SK-N-SH (cell line): ENCODE measurements around the gene ANAPC4. TPM values are rescaled to one million over a fixed set of nuclear protein-coding genes. Genes with fewer than 3 reads are reported as not detected.

Experiments used
- CTCF ChIA-PET: fragments of 300-600, 350-600 bp; formaldehyde crosslinking; extraction: SDS; loops from one replicate; lab custom pipeline; 2021; lab: Yijun Ruan, JAX
- POLR2A ChIA-PET: fragments of 350-600 bp; sonication (Branson Sonifier 250); formaldehyde crosslinking; extraction: SDS; loops from one replicate; lab custom pipeline; 2020; ENCODE audit warnings: antibody characterized with exemption, inconsistent platforms; lab: Yijun Ruan, JAX
- DNase-seq: peaks from one replicate; pipeline ENCODE4 v3.0.0; 2012
- H2AFZ ChIP-seq: fragments of 200-600 bp; sonication (generic); 2 replicates; pipeline ENCODE4 v1.8.1; 2016; ENCODE audit warnings: antibody characterized with exemption, mild to moderate bottlenecking, low read depth
- H3F3A ChIP-seq: fragments of 200-600 bp; sonication (generic); replicated peaks from 2 replicates; pipeline ENCODE3; 2016; ENCODE audit warnings: antibody characterized with exemption, mild to moderate bottlenecking; ENCODE audit not compliant: insufficient read depth
- H3K27ac ChIP-seq, 2 experiments: fragments of 200-500 bp in 1 of 2; fragments of 200-600 bp in 1 of 2; sonication (Bioruptor generic) in 1 of 2; sonication (generic), shearing (Covaris generic) in 1 of 2; 2 replicates each; pipeline versions ENCODE4 v1.5.1 to v1.6.1; 2014 to 2016; ENCODE audit warnings: low read depth in 2 of 2, inconsistent platforms in 1 of 2, low read length in 1 of 2, mild to moderate bottlenecking in 1 of 2, mixed read lengths in 1 of 2
- H3K27me3 ChIP-seq: fragments of 200-600 bp; sonication (generic), shearing (Covaris generic); 2 replicates; pipeline ENCODE4 v1.6.1; 2016; ENCODE audit warnings: mixed run types; ENCODE audit not compliant: insufficient read depth
- H3K36me3 ChIP-seq, 2 experiments: fragments of 200-500 bp in 1 of 2; fragments of 200-600 bp in 1 of 2; sonication (Bioruptor generic) in 1 of 2; sonication (generic) in 1 of 2; replicated peaks in 1 of 2; 2 replicates each; pipeline versions ENCODE3 to v1.5.1; 2014 to 2016; ENCODE audit warnings: low read length in 1 of 2, mild to moderate bottlenecking in 1 of 2; ENCODE audit not compliant: insufficient read depth in 2 of 2, control insufficient read depth in 1 of 2
- H3K4me1 ChIP-seq, 2 experiments: fragments of 200-500 bp in 1 of 2; fragments of 200-600 bp in 1 of 2; sonication (Bioruptor generic) in 1 of 2; sonication (generic), shearing (Covaris generic) in 1 of 2; 2 replicates each; pipeline versions ENCODE4 v1.5.1 to v1.6.1; 2014 to 2016; ENCODE audit warnings: low read depth in 1 of 2, low read length in 1 of 2, mixed run types in 1 of 2; ENCODE audit not compliant: insufficient read depth in 2 of 2, control insufficient read depth in 1 of 2
- H3K4me2 ChIP-seq: fragments of 200-600 bp; sonication (generic), shearing (Covaris generic); 2 replicates; pipeline ENCODE4 v1.6.1; 2017; ENCODE audit warnings: mixed run types
- H3K4me3 ChIP-seq, 2 experiments: fragments of 200-500 bp in 1 of 2; fragments of 200-600 bp in 1 of 2; sonication (Bioruptor generic) in 1 of 2; sonication (generic), shearing (Covaris generic) in 1 of 2; 2 replicates each; pipeline versions ENCODE4 v1.5.1 to v1.8.1; 2014 to 2016; ENCODE audit warnings: low read depth in 2 of 2, inconsistent platforms in 1 of 2, low read length in 1 of 2, mild to moderate bottlenecking in 1 of 2, mixed read lengths in 1 of 2, moderate library complexity in 1 of 2
- H3K79me2 ChIP-seq: fragments of 200-600 bp; sonication (generic); 2 replicates; pipeline ENCODE4 v1.8.1; 2017; ENCODE audit warnings: mild to moderate bottlenecking; ENCODE audit not compliant: insufficient read depth
- H3K9ac ChIP-seq: fragments of 200-600 bp; sonication (generic); 2 replicates; pipeline ENCODE4 v1.6.1; 2017; ENCODE audit warnings: mixed run types
- H3K9me2 ChIP-seq: fragments of 200-600 bp; sonication (generic); 2 replicates; pipeline ENCODE4 v1.6.1; 2017; ENCODE audit warnings: mixed run types
- H3K9me3 ChIP-seq: fragments of 200-600 bp; sonication (generic); 2 replicates; pipeline ENCODE4 v1.6.1; 2017; ENCODE audit warnings: mixed run types, mild to moderate bottlenecking, moderate library complexity
- H4K20me1 ChIP-seq: fragments of 200-600 bp; sonication (generic); 2 replicates; pipeline ENCODE4 v1.6.1; 2017; ENCODE audit warnings: mild to moderate bottlenecking, mixed run types; ENCODE audit not compliant: insufficient read depth
- CTCF ChIP-seq: fragments of 200-600 bp; sonication (generic); IDR thresholded peaks from 2 replicates; pipeline ENCODE4 v1.6.1; 2017; ENCODE audit warnings: antibody characterized with exemption, mild to moderate bottlenecking, moderate library complexity
- EP300 ChIP-seq, 2 experiments: IDR thresholded peaks; 2 replicates each; pipeline versions ENCODE4 v1.4.0 to v1.6.1; 2012; ENCODE audit warnings: borderline replicate concordance in 1 of 2, low read depth in 1 of 2, low read length in 1 of 2
- FOXM1 ChIP-seq: IDR thresholded peaks from 2 replicates; pipeline ENCODE4 v1.4.0; 2012; ENCODE audit warnings: low read depth, mild to moderate bottlenecking
- MEF2A ChIP-seq: IDR thresholded peaks from 2 replicates; pipeline ENCODE4 v1.4.0; 2012; ENCODE audit warnings: low read depth, borderline replicate concordance
- MXI1 ChIP-seq: IDR thresholded peaks from 2 replicates; pipeline ENCODE4 v1.6.1; 2012; ENCODE audit warnings: mild to moderate bottlenecking, low read depth, low read length, improper control_type of control experiment
- NRF1 ChIP-seq: IDR thresholded peaks from 2 replicates; pipeline ENCODE4 v1.6.1; 2012; ENCODE audit warnings: low read depth, mild to moderate bottlenecking, low read length
- RAD21 ChIP-seq: IDR thresholded peaks from 2 replicates; pipeline ENCODE4 v1.6.1; 2012; ENCODE audit warnings: mild to moderate bottlenecking, low read length
- REST ChIP-seq: IDR thresholded peaks from 2 replicates; pipeline ENCODE4 v1.6.1; 2012; ENCODE audit warnings: mild to moderate bottlenecking, low read depth, low read length, moderate library complexity
- RFX5 ChIP-seq: IDR thresholded peaks from 2 replicates; pipeline ENCODE4 v1.6.1; 2012; ENCODE audit warnings: mild to moderate bottlenecking, improper control_type of control experiment, low read length
- SMC3 ChIP-seq: IDR thresholded peaks from 2 replicates; pipeline ENCODE4 v1.6.1; 2012; ENCODE audit warnings: low read depth, low read length, improper control_type of control experiment
- TAF1 ChIP-seq: IDR thresholded peaks from 2 replicates; pipeline ENCODE4 v1.6.1; 2012; ENCODE audit warnings: low read depth, mild to moderate bottlenecking, low read length, moderate library complexity, borderline replicate concordance
- TCF12 ChIP-seq: IDR thresholded peaks from 2 replicates; pipeline ENCODE4 v1.4.0; 2012
- TEAD4 ChIP-seq: IDR thresholded peaks from 2 replicates; pipeline ENCODE4 v1.4.0; 2012; ENCODE audit warnings: mild to moderate bottlenecking, borderline replicate concordance; ENCODE audit not compliant: insufficient read depth
- USF2 ChIP-seq: fragments of 150-350 bp; IDR thresholded peaks from 2 replicates; pipeline ENCODE4 v1.6.1; 2017; ENCODE audit warnings: antibody characterized with exemption, low read length, low read depth, borderline replicate concordance
- YY1 ChIP-seq: IDR thresholded peaks from 2 replicates; pipeline ENCODE4 v1.4.0; 2012; ENCODE audit warnings: low read depth, mild to moderate bottlenecking
- WGBS: methylation state at CpG from one replicate; pipeline ENCODE4 v1.1.6; 2017; ENCODE audit warnings: low lambda C conversion rate; 5-methylcytosine and 5-hydroxymethylcytosine counted together
- polyA plus RNA-seq, 3 experiments: library from polyadenylated mRNA; depleted of rRNA; stranded (reverse); fragments of >200 nt; gene quantifications; 2 replicates each; pipeline ENCODE4 v1.2.3, GENCODE V29; 2012

ANAPC4 gene
- polyA plus RNA-seq, 1 of the 3 experiments (the other 2 are of a cell fraction) = 7.7 TPM

GRCh38 chr4:25433966-25434827 lies 57.1 kb downstream of the ANAPC4 start:
- POLR2A ChIA-PET = no interaction called here

More at GRCh38 chr4:25433966-25434827, 57.1 kb downstream of the ANAPC4 start:
- no peaks in the 10 kb centered on the region for H3K9me3 ChIP-seq
- DNase-seq = no peak
- no peaks in the 10 kb centered on the region for H3K4me1 ChIP-seq
- H3K36me3 ChIP-seq = no peaks in the 10 kb centered on the region
- TF ChIP-seq MEF2A (no peak), FOXM1 (no peak), CTCF (no peak), YY1 (no peak), SMC3 (no peak), REST (no peak), EP300 (IDR thresholded peaks at IDR 0.05; ENCODE audit: borderline replicate concordance in 1 of 2, low read depth in 1 of 2, low read length in 1 of 2) (no peak), RFX5 (no peak), USF2 (no peak), RAD21 (no peak), TAF1 (no peak), TCF12 (no peak), TEAD4 (no peak), NRF1 (no peak), MXI1 (no peak)
- no peaks in the 10 kb centered on the region for H3F3A ChIP-seq
- H3K27me3 ChIP-seq = no peaks in the 10 kb centered on the region
- H4K20me1 ChIP-seq = no peaks in the 10 kb centered on the region
- no peak overlapping the region for H3K9ac ChIP-seq
- H3K27ac ChIP-seq = no peak overlapping the region
- no peaks in the 10 kb centered on the region for H3K79me2 ChIP-seq
- 66% methylated on average over 13 of the region's 14 CpGs for WGBS
- H3K9me2 ChIP-seq = no peaks in the 10 kb centered on the region
- CTCF ChIA-PET = interaction anchor here (0.7 to 1.5 kb wide), 4 partner anchors 9 to 358 kb away, joined by 3 to 9 read pairs (median 4); no protein-coding TSS in a partner anchor
- no peak overlapping the region for H2AFZ ChIP-seq
- H3K4me2 ChIP-seq = no peak overlapping the region
- H3K4me3 ChIP-seq = no peak overlapping the region
